IMR-90 (cell line): ENCODE data around the gene OPN4. TPM values are rescaled to one million over a fixed set of nuclear protein-coding genes. Genes with fewer than 3 reads are reported as not detected.

Experiments used
- ATAC-seq: fragments of 200-7000 bp; cut with Tn5 transposase; 2 replicates; pipeline ENCODE4 v1.9.1; 2020; ENCODE audit warnings: low read depth, mild to moderate bottlenecking, moderate library complexity
- BruUV-seq: library from RNA; stranded (reverse); fragments of 400-500 nt; replicated peaks from 2 replicates; lab custom pipeline; 2021; lab: Mats Ljungman, UMichigan
- CTCF ChIA-PET: fragments of 300-600 bp; formaldehyde crosslinking; extraction: SDS; loops from one replicate; lab custom pipeline; 2021; ENCODE audit warnings: antibody characterized with exemption; lab: Yijun Ruan, JAX
- POLR2A ChIA-PET: fragments of 300-600 bp; sonication (Branson Sonifier 250); formaldehyde crosslinking; loops from one replicate; lab custom pipeline; 2022; ENCODE audit warnings: antibody characterized with exemption; ENCODE audit not compliant: unreplicated experiment; lab: Charles Lee
- DNase-seq: peaks from one replicate; pipeline ENCODE4 v3.0.0; 2013
- H2AFZ ChIP-seq: replicated peaks from 2 replicates; pipeline ENCODE3; 2013; ENCODE audit warnings: low read length, mild to moderate bottlenecking; ENCODE audit not compliant: poor library complexity
- H2AK5ac ChIP-seq: 2 replicates; pipeline ENCODE4 v1.6.1; 2013; ENCODE audit warnings: low read depth, low read length, inconsistent platforms
- H2AK9ac ChIP-seq: replicated peaks from 2 replicates; pipeline ENCODE3; 2013; ENCODE audit warnings: mild to moderate bottlenecking, low read depth, low read length, moderate library complexity; ENCODE audit not compliant: poor library complexity
- H2BK120ac ChIP-seq: 2 replicates; pipeline ENCODE4 v1.6.1; 2013; ENCODE audit warnings: low read depth, low read length, inconsistent platforms
- H2BK15ac ChIP-seq: 3 replicates; pipeline ENCODE4 v1.6.1; 2013; ENCODE audit warnings: low read depth, low read length, inconsistent platforms
- H2BK20ac ChIP-seq: 2 replicates; pipeline ENCODE4 v1.6.1; 2013; ENCODE audit warnings: low read depth, mild to moderate bottlenecking, inconsistent platforms, low read length, moderate library complexity
- H2BK5ac ChIP-seq: 2 replicates; pipeline ENCODE4 v1.6.1; 2013; ENCODE audit warnings: mild to moderate bottlenecking, low read depth, low read length, inconsistent platforms; ENCODE audit not compliant: poor library complexity, severe bottlenecking
- H3K14ac ChIP-seq: replicated peaks from 2 replicates; pipeline ENCODE4 v1.6.1; 2013; ENCODE audit warnings: low read depth, low read length, inconsistent platforms
- H3K18ac ChIP-seq: 2 replicates; pipeline ENCODE4 v1.6.1; 2013; ENCODE audit warnings: low read depth, low read length, control low read depth
- H3K23ac ChIP-seq: 2 replicates; pipeline ENCODE4 v1.6.1; 2013; ENCODE audit warnings: low read depth, low read length, inconsistent platforms
- H3K27ac ChIP-seq: 2 replicates; pipeline ENCODE4 v1.5.1; 2013; ENCODE audit warnings: mild to moderate bottlenecking, control low read depth, low read length; ENCODE audit not compliant: insufficient read depth
- H3K27me3 ChIP-seq: 2 replicates; pipeline ENCODE4 v1.6.1; 2013; ENCODE audit warnings: low read length; ENCODE audit not compliant: control insufficient read depth, insufficient read depth
- H3K36me3 ChIP-seq: 2 replicates; pipeline ENCODE4 v1.6.1; 2013; ENCODE audit warnings: low read length, mixed read lengths; ENCODE audit not compliant: control insufficient read depth, insufficient read depth
- H3K4ac ChIP-seq: 2 replicates; pipeline ENCODE4 v1.6.1; 2013; ENCODE audit warnings: low read depth, low read length, inconsistent platforms
- H3K4me1 ChIP-seq: 2 replicates; pipeline ENCODE4 v1.6.1; 2013; ENCODE audit warnings: low read length, mixed read lengths; ENCODE audit not compliant: control insufficient read depth, insufficient read depth
- H3K4me2 ChIP-seq: 2 replicates; pipeline ENCODE4 v1.6.1; 2013; ENCODE audit warnings: low read depth, mild to moderate bottlenecking, control low read depth, low read length, moderate library complexity
- H3K4me3 ChIP-seq: 2 replicates; pipeline ENCODE4 v1.5.1; 2013; ENCODE audit warnings: low read depth, mild to moderate bottlenecking, control low read depth, low read length, moderate library complexity; ENCODE audit not compliant: insufficient read depth
- H3K56ac ChIP-seq: 2 replicates; pipeline ENCODE4 v1.6.1; 2013; ENCODE audit warnings: low read length, inconsistent platforms; ENCODE audit not compliant: insufficient read depth; ENCODE audit errors: extremely low read depth
- H3K79me1 ChIP-seq, 2 experiments: 2 replicates each; pipeline ENCODE4 v1.6.1; 2013; ENCODE audit warnings: low read length in 2 of 2, inconsistent platforms in 1 of 2, low read depth in 1 of 2
- H3K9ac ChIP-seq: 2 replicates; pipeline ENCODE4 v1.6.1; 2013; ENCODE audit warnings: low read depth, low read length, control low read depth
- H3K9me1 ChIP-seq: 2 replicates; pipeline ENCODE4 v1.6.1; 2013; ENCODE audit warnings: low read length, inconsistent platforms; ENCODE audit not compliant: insufficient read depth
- H3K9me3 ChIP-seq: 2 replicates; pipeline ENCODE4 v1.6.1; 2013; ENCODE audit warnings: low read length; ENCODE audit not compliant: control insufficient read depth, insufficient read depth
- H4K20me1 ChIP-seq: 2 replicates; pipeline ENCODE4 v1.6.1; 2013; ENCODE audit warnings: low read length, inconsistent platforms; ENCODE audit not compliant: insufficient read depth
- H4K5ac ChIP-seq: 2 replicates; pipeline ENCODE4 v1.6.1; 2013; ENCODE audit warnings: mild to moderate bottlenecking, low read depth, low read length, control low read depth
- H4K8ac ChIP-seq, 2 experiments: 2 replicates each; pipeline ENCODE4 v1.6.1; 2013; ENCODE audit warnings: low read depth in 2 of 2, low read length in 2 of 2, control low read depth in 1 of 2, inconsistent platforms in 1 of 2
- H4K91ac ChIP-seq: 2 replicates; pipeline ENCODE4 v1.6.1; 2013; ENCODE audit warnings: low read depth, low read length, inconsistent platforms; ENCODE audit not compliant: insufficient read depth
- BHLHE40 ChIP-seq: fragments of 150-350 bp; IDR thresholded peaks from 2 replicates; pipeline ENCODE4 v1.6.1; 2016; ENCODE audit warnings: mild to moderate bottlenecking, low read depth, low read length
- CEBPB ChIP-seq: IDR thresholded peaks from 2 replicates; pipeline ENCODE4 v1.6.1; 2012; ENCODE audit warnings: low read depth, low read length, improper control_type of control experiment
- FOS ChIP-seq: fragments of 150-350 bp; IDR thresholded peaks from 2 replicates; pipeline ENCODE4 v1.6.1; 2016; ENCODE audit warnings: low read depth, low read length
- MAFK ChIP-seq: IDR thresholded peaks from 2 replicates; pipeline ENCODE4 v1.6.1; 2012; ENCODE audit warnings: low read depth, low read length, improper control_type of control experiment
- MXI1 ChIP-seq: IDR thresholded peaks from 2 replicates; pipeline ENCODE4 v1.6.1; 2012; ENCODE audit warnings: low read depth, mild to moderate bottlenecking, low read length, moderate library complexity, borderline replicate concordance
- POLR2A ChIP-seq: IDR thresholded peaks from 2 replicates; pipeline ENCODE4 v1.6.1; 2012; ENCODE audit warnings: mild to moderate bottlenecking, low read depth, low read length
- RAD21 ChIP-seq: IDR thresholded peaks from 2 replicates; pipeline ENCODE4 v1.6.1; 2012; ENCODE audit warnings: low read length, improper control_type of control experiment
- RCOR1 ChIP-seq: IDR thresholded peaks from 2 replicates; pipeline ENCODE4 v1.6.1; 2012; ENCODE audit warnings: mild to moderate bottlenecking, low read length, improper control_type of control experiment; ENCODE audit not compliant: insufficient replicate concordance
- RFX5 ChIP-seq: IDR thresholded peaks from 2 replicates; pipeline ENCODE4 v1.8.0; 2012; ENCODE audit warnings: low read depth, mild to moderate bottlenecking, low read length, moderate library complexity
- SMC3 ChIP-seq: fragments of 150-350 bp; IDR thresholded peaks from 2 replicates; pipeline ENCODE4 v1.6.1; 2016; ENCODE audit warnings: low read depth, mild to moderate bottlenecking, antibody characterized with exemption, low read length, moderate library complexity
- WGBS, 2 experiments: methylation state at CpG; one replicate each; pipeline versions ENCODE4 v1.1.5 to v1.1.7; 2013; ENCODE audit warnings: missing lambda C conversion rate in 2 of 2; ENCODE audit not compliant: insufficient read length in 1 of 2; ENCODE audit errors: extremely low coverage in 2 of 2; 5-methylcytosine and 5-hydroxymethylcytosine counted together
- dilution Hi-C: fragments of 300-500 bp; cut with HindIII; formaldehyde crosslinking; loops from one replicate; pipeline ENCODE4 v1.14.3; 2018; ENCODE audit warnings: low sequenced_read_pairs; ENCODE audit not compliant: unreplicated experiment
- in situ Hi-C: fragments of 300-500 bp; cut with MboI; formaldehyde crosslinking; loops from 3 replicates; pipeline ENCODE4 v1.14.3; 2019; ENCODE audit warnings: low sequenced_read_pairs, inconsistent platforms, mixed read lengths
- intact Hi-C: fragments of 100-400 bp; cut with micrococcal nuclease; formaldehyde crosslinking; loops from 2 replicates; pipeline ENCODE4 v1.10.0; 2022
- polyA plus RNA-seq, 3 experiments: library from polyadenylated mRNA; depleted of rRNA; stranded (reverse); fragments of >200 nt; gene quantifications; 2 replicates each; pipeline ENCODE4 v1.2.3, GENCODE V29; 2012; ENCODE audit warnings: low replicate concordance in 1 of 3
- total RNA-seq: library from RNA; depleted of rRNA; stranded (reverse); fragments of >200 nt; gene quantifications from 2 replicates; pipeline ENCODE4 v1.2.3, GENCODE V29; 2012
- TF ChIP-seq, protein P1 (sequence below): conservative IDR thresholded peaks from 2 replicates; pipeline ENCODE4 v1.5.1; 2012; ENCODE audit warnings: mild to moderate bottlenecking, low read depth, low read length, improper control_type of control experiment
- TF ChIP-seq, protein P2 (sequence below): fragments of 150-350 bp; IDR thresholded peaks from 2 replicates; pipeline ENCODE4 v1.6.1; 2016; ENCODE audit warnings: low read depth, mild to moderate bottlenecking, low read length, moderate library complexity, borderline replicate concordance
- TF ChIP-seq, protein P3 (sequence below): fragments of 150-350 bp; IDR thresholded peaks from 2 replicates; pipeline ENCODE4 v1.6.1; 2017; ENCODE audit warnings: mild to moderate bottlenecking, antibody characterized with exemption, low read length, low read depth

Gene OPN4
- total and polyA plus RNA-seq, 2 of the 4 experiments (the other 2 are of a cell fraction) = 0.03 TPM; not detected in 1

DNA sequence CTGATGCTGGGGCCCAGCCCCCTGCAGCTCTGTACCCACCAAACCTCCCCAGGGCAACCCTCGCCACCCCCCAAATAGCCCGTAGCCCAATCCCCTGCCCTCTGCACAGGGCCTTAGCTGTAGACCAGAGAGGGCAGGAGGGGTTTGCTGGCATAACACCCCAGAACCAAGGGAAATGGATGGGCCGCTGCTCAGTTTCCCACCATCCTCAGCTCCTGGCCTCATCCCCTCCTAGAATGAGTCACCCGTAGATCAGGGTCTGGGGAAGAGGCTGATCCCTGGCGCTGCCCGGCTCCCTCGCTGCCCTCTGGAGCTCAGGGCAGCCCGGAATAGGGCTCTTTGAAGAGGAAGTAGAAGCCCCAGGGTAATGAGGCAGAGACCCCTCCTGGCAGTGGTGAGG, 45.2 kb downstream of the OPN4 start:
- Histone ChIP-seq H3K4me1 (no peaks in the 10 kb centered on the region), H3K56ac (no peak overlapping the region), H3K36me3 (no peaks in the 10 kb centered on the region), H4K8ac (no peak overlapping the region), H3K14ac (no peak overlapping the region), H3K27ac (no peak overlapping the region), H3K79me1 (no peaks in the 10 kb centered on the region), H2BK15ac (no peak overlapping the region), H2AK9ac (no peak overlapping the region), H3K4ac (no peak overlapping the region), H2AK5ac (no peak overlapping the region), H3K9me3 (no peaks in the 10 kb centered on the region), H2BK120ac (no peak overlapping the region), H4K20me1 (no peaks in the 10 kb centered on the region), H3K23ac (no peak overlapping the region), H3K9ac (no peak overlapping the region), H3K4me2 (no peak overlapping the region), H2BK5ac (no peak overlapping the region), H3K4me3 (no peak overlapping the region), H4K91ac (no peak overlapping the region), H4K5ac (no peak overlapping the region), H2BK20ac (no peak overlapping the region), H3K18ac (no peak overlapping the region), H3K27me3 (no peaks in the 10 kb centered on the region), H3K9me1 (peaks cover 6% of the 10 kb centered on the region; the same call in 1 of the 2 replicates), H2AFZ (no peak overlapping the region)
- intact Hi-C loops (no loop called here), in situ Hi-C loops (no loop called here), dilution Hi-C loops (no loop called here)
- ChIA-PET POLR2A (no interaction called here), CTCF (no interaction called here)
- DNase-seq (no peak), ATAC-seq (no peak)
- BruUV-seq = no TSS peak
- no CpG with 5 or more reads among the region's 8 CpGs for WGBS, 2 experiments
- TF ChIP-seq MXI1 (no peak), MAFK (no peak), RCOR1 (no peak), CEBPB (no peak), SMC3 (no peak), BHLHE40 (no peak), RAD21 (no peak), POLR2A (no peak), RFX5 (no peak), FOS (no peak)
- TF ChIP-seq, protein P1, sequence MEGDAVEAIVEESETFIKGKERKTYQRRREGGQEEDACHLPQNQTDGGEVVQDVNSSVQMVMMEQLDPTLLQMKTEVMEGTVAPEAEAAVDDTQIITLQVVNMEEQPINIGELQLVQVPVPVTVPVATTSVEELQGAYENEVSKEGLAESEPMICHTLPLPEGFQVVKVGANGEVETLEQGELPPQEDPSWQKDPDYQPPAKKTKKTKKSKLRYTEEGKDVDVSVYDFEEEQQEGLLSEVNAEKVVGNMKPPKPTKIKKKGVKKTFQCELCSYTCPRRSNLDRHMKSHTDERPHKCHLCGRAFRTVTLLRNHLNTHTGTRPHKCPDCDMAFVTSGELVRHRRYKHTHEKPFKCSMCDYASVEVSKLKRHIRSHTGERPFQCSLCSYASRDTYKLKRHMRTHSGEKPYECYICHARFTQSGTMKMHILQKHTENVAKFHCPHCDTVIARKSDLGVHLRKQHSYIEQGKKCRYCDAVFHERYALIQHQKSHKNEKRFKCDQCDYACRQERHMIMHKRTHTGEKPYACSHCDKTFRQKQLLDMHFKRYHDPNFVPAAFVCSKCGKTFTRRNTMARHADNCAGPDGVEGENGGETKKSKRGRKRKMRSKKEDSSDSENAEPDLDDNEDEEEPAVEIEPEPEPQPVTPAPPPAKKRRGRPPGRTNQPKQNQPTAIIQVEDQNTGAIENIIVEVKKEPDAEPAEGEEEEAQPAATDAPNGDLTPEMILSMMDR = no peak
- TF ChIP-seq, protein P2, sequence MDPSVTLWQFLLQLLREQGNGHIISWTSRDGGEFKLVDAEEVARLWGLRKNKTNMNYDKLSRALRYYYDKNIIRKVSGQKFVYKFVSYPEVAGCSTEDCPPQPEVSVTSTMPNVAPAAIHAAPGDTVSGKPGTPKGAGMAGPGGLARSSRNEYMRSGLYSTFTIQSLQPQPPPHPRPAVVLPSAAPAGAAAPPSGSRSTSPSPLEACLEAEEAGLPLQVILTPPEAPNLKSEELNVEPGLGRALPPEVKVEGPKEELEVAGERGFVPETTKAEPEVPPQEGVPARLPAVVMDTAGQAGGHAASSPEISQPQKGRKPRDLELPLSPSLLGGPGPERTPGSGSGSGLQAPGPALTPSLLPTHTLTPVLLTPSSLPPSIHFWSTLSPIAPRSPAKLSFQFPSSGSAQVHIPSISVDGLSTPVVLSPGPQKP = no peak
- TF ChIP-seq, protein P3, sequence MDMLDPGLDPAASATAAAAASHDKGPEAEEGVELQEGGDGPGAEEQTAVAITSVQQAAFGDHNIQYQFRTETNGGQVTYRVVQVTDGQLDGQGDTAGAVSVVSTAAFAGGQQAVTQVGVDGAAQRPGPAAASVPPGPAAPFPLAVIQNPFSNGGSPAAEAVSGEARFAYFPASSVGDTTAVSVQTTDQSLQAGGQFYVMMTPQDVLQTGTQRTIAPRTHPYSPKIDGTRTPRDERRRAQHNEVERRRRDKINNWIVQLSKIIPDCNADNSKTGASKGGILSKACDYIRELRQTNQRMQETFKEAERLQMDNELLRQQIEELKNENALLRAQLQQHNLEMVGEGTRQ = no peak
